ENCODE results near the gene TIMP2.

TIMP2 gene

DNA sequence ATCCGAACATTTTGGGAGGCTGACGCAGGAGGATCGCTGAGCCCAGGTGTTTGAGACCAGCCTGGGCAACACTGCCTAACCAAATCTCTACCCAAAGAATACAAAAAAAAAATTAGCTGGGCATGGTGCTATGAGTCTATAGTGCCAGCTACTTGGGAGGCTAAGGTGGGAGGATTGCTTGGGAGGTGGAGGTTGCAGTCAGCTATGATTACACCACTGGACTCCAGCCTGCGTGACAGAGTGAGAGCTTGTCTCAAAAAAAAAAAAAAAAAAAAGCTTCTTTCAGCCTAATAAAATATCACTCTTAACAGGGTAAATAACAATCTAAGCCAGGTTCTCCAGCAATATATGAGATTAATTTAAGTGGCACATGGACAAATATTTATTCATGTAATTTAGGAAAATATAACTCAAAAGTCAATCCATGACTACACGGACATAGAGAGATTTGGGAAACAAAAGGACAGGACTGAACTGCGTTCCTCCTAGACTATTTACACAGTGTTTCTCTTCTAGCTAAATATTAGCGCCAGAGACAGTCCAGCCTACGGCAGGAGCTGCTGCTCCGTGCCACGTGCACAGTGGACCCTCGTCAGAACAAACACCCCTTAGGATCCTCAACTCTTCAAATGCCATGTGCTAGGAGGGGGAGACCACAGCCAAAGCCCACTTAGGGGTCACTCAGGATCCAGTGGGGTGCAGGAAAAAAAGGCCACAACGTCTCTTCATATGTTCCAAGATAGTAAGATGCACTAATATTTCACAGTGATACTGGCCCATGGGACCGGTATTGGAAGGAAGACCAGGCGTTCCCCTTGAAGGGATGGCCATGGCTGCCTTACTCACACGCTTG lies 93.3 kb downstream of the TIMP2 start:
- DNase-seq = no peak

DNA sequence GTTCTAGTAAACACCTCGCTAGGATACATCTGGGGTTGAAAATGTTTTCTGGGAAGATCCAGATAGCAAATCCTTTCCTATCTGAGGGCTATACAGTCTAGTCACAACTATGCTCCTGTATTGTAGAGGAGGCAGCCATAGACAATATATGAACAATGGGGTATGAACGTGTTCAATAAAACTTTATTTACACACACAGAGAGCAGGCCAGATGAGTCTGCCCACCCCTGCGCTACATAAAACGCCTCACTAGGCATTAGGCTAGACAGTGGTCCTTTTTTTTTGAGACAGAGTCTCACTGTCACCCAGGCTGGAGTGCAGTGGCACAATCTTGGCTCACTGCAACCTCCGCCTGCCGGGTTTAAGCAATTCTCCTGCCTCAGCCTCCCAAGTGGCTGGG lies 95.7 kb downstream of the TIMP2 start:
- no peak for DNase-seq

DNA sequence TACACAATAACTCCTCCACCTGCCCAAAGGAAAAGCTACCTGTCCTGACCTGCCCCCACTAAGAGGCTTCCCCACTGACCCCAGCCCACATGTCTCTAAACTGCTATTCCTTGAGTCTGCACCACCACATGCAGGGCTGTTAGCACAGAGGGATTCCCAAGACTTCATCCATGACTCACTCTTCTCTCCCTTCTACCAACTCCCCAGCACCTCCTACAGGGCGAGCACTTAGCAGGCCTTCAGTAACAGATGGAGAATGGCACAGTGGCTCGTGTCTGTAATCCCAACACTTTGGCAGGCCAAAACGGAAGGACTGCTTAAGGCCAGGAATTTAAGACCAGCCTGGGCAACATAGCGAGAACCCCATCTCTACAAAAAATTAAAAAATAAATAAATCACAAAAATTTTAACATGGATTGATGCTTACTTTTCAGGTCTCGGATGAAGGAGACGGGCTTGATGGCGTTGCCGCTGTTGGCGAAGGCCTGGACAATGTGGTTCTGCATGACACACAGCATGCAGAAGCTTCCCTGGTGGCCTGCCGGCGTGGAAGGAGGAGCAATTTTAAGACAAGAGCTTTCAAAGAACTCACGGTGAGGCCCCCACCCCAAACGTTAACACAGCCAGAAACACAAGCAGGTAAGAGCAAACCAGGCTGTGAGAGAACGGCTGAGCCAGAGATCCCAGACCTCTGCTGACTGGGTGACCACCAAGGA lies 96.6 kb downstream of the TIMP2 start:
- DNase-seq = no peak

DNA sequence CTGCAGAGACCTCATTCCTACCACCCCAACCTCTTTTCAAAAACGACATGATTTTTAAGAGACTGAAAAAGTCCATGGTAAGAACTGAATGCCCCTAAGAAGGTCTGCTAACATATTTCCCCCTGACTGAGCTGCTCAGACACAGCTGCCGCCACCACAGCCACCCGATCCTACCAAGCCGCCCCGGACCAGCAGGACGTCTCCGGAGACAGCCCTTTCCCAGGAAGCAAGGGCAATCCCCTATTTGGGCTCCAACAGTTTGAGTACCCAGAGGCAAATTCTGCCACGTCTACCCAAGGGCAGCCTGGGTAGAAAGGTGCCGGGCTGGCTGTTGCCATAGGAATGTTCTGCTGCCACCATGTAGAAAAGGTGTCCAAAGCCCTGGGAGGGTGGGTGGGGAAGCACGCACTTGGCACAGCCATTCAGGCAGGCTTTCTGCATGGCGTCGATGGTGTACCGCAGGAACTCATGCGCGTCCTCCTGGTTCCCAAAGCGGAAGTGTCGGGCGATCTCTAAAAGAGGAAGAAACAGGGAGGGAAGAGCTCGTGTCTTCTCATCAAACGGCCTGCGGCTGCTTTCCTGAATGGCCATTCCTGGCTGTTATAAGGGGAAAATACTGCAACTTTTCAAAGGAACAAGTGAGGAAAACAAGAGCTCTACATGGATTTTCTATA lies 98.2 kb downstream of the TIMP2 start:
- DNase-seq = no peak

DNA sequence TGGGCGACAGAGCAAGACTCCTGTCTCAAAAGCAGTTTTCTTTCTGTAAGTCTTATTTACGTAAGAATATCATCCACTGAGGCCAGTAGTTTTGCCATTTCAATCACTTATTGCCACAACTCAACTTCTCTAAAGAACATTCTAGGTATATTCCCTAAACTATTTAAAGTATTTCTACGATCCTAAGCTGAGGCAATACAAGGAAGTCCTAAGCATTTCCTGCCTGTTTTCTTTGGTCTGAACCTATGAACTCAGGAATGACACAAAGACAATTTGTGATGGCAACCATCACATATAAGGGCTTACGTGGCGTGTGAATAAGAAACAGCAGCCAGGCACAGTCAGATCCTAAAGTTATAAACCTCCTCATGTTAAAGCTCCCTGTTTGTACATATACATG lies 98.8 kb downstream of the TIMP2 start:
- DNase-seq = no peak

DNA sequence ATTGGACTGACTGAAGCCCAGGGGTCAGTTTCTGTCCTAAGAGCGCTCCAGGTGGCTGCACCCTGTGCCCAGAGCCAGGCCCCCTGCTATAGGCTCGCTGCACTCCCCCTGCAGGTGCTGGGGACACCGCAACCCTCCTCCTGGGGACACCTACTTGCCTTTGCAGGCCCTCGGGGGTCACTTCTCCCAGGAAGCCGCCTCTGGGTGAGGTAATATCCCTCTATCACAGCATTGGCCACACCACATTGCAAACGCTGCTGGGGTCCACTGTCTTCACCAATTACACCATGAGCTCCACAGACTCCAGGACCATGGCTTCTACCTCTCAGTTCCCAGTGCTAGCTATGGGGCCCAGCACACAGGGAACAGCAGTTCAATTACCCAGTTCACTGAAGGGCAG lies 99.5 kb downstream of the TIMP2 start:
- no peak for DNase-seq

DNA sequence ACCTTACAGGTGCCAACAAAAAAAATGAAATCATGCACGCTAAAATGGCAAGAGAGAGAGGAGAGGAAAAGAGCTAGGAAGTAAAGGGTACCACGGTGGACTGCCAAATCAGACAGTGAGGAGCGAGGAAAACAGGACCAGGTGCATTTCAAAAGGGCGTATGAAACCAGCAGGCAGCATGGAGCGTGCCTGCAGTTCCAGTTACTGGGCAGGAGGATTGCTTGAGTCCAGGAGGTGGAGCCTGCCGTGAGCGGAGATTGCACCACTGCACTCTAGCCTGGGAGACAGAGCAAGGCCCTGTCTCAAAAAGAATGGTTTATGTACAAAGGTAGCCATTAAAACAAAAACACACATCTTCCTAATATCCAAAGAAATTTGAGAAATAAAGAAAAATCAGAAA lies 100.9 kb downstream of the TIMP2 start:
- DNase-seq = no peak

DNA sequence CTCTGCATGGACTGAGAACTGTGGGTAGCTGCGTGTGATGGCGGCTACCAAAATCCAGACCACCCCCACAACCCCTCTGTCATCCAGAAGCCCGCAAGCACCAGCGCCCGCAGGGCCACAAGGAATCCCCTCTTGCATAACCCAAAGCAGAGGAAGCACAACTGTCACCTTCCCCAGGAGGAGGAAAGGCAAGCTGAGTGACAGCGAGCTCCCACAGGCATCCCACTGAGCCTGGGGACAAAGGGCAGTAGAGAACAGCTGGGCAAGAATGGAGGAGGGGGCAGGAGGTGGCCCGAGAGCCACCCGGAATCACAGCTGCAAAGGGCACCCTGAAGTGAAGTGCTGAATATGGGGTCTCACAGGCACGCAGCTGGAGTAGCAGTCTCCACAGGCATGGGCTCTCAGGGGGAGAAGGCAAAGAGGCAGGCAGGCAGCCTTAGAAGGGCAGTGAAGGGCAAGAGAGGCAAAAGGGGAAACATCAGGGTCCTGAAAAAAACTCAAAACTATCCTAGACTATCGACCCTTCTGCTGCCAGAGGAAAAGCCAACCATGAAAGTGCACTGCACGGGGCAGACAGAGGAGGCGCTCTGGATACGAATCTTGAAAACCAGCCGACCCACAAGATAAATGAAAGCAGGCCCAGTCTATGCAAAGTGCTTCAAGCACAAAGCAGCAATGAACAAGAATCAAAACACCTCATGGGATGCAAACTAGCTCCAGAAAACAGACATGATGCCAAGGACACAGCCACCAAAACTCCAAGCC lies 101.7 kb downstream of the TIMP2 start:
- no peak for DNase-seq

DNA sequence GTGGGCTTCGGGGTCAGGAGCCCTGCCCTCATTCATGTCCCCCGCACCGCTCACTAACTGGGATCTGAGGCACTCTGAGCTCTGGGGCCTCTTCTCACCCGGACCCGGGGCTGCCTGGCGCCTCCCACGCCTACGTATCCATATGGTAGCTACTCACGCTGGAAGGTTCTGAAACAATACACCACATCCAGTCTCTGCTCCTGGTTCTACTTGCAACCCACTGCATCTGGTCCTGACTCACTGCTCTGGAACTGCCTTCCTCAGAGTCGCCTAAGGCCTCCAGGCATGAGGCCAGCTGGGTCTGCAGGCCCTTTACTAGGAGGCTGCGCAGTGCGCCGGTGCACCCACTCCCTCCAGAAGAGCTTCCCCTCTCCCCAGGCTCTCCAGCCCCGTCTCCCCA lies 102.6 kb downstream of the TIMP2 start:
- no peak for DNase-seq

DNA sequence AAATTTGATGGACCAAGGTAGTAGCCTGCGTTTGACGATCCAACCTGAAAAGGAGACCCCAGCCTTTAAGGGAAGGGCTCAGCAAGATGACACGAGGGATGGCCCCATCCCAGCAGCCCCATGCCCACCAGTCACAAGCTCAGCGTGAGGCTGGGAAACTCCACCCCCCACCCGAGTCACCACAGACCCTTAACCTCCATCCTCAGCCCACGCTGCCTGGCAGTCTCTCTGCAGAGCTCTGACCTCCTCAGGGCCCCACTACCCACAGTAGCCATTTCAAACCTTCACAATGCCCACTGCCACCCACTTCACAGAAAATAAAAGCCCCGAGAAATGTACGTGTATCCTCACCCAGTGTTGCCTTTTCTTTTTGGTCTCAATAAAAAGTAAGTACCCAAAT lies 103.2 kb downstream of the TIMP2 start:
- DNase-seq = no peak

DNA sequence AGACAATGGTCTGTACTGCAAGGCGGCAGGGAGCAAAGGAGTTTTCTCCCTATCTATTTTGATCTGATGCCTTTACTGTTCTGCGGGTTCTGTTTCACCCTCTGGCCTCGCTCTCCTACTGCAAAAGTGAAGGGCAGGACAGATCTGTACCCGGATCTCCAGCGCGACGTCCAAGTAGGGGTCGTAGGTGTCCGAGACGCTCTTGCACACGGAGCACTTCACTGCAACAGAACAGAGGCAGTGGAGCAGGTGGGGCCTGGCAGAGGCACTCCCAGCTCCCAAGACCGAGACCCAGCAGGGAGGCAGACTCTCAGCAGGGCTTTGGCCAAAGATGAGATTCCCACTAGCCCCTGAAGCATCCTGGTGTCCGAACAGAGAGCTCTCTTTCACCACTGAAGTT lies 104.3 kb downstream of the TIMP2 start:
- no peak for DNase-seq

DNA sequence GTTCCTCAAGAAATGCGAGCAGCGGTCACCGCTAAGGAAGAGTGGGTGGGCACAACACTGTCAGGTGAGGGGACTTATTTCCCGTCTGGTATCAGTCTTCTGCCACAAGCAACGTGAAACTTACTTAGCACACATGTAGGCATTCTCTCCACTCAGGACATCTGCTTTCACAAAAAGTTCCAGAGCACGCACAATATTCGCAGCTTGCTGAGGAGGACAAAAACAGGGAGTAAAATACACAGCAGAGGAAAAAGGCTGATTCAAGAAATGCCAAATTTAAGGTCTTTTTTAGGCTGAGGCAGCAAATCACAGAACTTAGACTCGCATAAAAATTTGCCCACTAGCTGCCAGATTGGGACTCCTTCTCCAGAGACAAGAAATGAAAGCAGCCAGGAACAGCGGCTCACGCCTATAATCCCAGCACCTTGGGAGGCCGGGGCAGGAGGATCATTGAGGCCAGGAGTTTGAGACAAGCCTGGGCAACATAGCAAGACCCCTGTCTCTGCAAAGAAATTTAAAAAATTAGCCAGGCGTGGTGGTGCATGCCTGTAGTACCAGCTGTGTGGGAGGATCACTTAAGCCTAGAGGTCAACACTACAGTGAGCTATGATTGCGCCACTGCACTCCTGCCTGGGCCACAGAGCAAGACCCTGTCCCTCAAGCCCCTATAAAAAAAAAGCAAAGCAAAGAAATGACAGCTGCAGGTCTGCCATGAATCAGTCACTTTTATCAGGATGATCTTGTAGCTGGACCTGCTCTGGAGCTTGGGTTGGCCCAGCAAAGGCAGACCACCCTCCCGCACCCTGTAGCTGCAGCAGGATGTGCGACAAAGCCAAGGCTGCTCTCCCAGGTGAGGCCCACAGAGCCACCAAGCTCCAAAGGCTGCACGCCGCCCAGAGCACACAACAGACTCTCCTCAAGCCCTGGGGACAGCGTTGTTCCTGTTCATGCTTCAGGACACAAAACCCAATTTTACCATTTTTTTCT lies 105.1 kb downstream of the TIMP2 start:
- no peak for DNase-seq

DNA sequence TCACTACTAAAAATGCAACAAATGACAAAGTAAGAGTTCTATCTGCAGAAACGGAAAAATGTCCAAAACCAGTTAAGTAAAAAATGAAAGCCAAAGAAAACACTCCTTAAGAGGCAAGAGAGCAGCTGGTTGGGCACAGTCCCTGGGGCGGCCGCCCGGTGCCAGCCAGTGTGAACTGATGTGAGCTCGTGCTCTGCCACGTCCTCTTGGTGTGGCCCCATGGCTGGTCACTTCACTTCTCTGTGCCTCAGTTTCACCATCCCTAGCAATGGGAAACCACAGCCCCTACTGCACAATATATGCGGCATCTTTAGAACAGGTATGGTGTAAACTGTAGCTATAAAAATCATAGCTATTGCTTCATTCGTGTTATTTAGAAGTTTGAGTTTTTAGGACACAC lies 105.8 kb downstream of the TIMP2 start:
- DNase-seq = no peak

DNA sequence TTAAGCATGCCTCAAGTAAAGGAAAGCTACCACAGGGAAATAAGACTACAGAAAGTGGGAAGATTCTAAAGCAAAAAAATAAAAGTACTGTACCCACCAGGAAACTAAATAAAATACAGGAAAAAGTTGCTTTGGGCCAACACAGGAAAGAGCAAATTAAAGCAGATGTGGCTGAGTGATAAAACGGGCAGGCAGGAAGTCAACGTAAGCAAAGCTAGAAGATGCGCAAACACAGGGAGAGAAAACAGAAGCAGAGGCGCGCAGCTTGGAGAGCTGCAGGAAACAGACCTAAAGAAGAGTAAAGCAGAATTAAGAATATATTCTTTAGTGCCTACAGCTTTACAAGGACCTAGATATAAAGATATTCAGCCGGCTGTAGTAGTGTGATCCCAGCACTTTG lies 106.3 kb downstream of the TIMP2 start:
- DNase-seq = no peak

DNA sequence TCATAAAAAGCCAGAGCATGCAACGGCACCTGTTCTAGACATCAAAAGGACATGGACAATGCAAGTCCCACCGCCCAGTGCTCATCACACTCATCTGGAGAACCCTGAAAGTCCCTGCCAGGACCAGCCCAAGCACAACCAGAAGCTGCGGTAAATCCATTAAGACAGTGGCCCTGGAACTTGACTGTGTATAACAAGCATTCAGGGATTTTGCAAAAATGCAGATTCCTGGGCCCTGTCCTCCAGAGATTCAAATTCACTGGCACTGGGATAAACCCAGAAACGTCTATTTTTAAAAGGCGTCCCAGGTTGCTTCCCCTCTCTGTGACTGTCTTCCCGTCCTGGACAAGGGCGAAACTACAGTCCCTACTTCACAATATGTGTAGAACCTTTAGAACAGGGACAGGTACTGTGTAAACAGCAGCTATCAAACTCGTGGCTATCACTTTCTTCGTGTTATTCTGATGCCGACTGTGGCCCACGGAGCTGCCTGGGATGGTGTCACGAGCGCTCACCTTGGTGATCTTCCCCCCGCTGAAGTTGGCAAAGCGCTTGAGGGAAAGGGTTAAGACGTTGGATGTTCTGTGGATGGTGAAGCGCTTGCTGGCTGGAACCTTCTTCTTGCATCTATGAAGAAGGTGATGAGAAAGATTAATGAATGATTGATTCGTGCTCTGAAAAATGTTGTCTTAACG lies 106.9 kb downstream of the TIMP2 start:
- no peak for DNase-seq

DNA sequence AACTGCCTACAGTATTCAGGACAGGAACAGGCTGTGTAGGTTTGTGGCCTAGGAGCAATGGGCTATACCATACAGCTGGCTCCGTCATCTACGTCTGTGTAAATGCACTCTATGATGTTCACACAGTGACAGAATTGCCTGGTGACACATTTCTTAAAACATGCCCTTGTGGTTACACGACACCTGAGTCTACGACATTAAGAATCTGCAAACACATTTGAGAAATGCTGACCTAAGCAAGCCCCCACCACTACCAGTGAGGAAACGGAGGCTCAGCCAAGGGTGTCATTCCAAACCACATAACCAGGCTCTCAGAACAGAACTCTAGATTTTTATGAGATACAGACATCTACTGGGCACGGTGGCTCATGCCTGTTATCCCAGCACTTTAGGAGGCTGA lies 108.1 kb downstream of the TIMP2 start:
- no peak for DNase-seq

DNA sequence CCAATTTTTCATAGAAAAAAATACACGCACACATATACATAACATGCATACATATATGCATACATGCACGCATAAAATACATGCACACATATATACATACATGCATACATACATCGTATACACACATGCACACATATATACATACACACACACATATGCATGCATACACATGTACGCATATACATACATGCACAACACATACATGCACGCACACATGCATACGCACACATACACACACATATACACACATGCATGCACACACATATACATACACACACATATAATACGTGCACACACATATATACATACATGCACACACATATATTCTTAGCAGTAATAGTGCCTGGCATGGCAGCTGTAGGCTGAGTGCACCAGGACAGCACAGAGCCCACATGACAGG lies 109.5 kb downstream of the TIMP2 start:
- DNase-seq = no peak

DNA sequence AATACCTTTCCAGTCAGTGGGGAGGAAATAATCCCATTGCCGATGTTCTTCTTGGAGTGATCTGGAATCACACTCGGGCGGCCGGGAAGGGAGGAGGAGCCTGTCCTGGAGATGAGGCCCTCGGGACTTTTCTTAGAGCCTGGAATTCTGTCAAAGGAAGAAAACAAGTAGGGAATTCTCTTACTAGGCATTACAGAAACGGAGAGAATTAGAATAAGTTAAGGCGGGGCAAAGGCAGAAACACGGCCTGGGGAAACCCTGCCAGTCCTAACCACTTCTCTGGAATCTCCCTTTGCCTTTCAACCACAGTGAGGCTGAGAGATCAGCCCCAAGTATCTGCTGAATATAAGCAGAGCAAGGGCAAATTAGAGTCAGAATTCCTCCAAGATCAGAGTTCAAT lies 112.3 kb downstream of the TIMP2 start:
- DNase-seq = no peak

DNA sequence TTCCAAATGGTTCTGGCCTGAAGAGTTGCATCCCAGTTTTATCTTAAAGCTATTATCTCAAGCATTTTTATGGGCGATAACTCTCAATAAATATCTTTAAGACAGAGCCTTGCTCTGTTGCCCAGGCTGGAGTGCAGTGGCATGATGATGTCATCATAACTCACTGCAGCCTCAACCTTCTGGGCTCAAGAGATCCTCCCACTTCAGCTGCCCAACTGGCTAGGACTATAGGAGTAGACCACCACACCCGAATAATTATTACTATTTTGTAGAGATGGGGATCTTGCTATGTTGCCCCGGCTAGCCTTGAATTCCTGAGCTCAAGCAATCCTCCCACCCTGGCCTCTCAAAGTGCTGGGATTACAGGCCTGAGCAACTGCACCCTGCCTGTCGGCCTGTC lies 117.0 kb downstream of the TIMP2 start:
- no peak for DNase-seq

DNA sequence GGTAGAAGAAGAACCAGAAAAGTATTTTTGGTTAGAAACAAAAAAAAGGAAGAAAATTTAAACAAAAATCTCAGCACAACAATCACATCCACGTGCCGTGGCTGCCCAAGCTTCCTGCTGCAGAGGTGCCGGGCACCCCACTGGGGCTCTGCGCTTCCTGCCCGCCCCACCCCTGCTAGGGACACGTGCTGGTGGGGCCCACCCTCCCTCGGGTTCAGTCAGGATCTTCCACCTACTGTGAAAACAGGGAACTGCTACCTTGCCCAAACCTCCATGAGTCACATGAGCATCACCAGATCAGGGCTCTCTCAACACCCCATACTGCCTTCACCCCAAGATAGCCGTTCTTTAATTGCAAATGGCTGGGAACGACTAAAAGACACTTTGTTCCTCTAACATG lies 118.7 kb downstream of the TIMP2 start:
- DNase-seq = no peak

DNA sequence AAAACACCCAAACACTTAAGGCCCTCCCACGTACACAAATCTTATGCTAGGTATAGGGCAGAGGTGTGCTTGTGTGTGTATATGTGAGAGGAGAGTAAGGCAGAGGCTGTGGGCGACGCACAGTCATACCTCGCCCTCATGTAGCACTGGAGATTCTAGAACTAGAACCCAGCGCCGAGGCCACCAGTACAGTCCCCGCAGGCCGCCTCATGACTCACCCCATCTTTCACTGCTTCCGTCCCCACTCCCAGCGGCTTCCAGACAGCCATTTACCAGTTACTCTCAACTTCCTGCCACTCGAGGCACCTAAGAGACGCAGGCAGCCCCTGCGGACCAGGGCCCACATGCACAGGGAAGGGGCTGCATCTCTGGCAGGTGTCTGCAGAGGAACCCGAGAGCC lies 119.9 kb downstream of the TIMP2 start:
- DNase-seq = no peak

Measured in NCI-H187 treated with DMSO at 0.1 percent for 48 hours (cell line).